Spleen (tissue), 11 donors: Measurements from ENCODE around the gene EVA1A. TPM values are rescaled to one million over a fixed set of nuclear protein-coding genes. Genes with fewer than 3 reads are reported as not detected.

Experiments
- DNase-seq: peaks from one replicate; pipeline ENCODE4 v3.0.0-alpha.2; 2020
- H3K27ac ChIP-seq, 8 donors: fragments of 200-600 bp; sonication (generic) in 7 of 8; 1 replicate in 4 of 8; 2 replicates in 4 of 8; pipeline versions ENCODE4 v1.5.0 to v1.8.0; 2016 to 2021; ENCODE audit warnings: inconsistent platforms in 4 of 8, mild to moderate bottlenecking in 4 of 8, moderate library complexity in 1 of 8
- H3K27me3 ChIP-seq, 7 donors: fragments of 200-600 bp; sonication (generic) in 6 of 7; replicated peaks in 1 of 7; 1 replicate in 4 of 7; 2 replicates in 3 of 7; pipeline versions ENCODE4 v1.5.0 to v1.8.0; 2016 to 2021; ENCODE audit warnings: inconsistent platforms in 3 of 7, mild to moderate bottlenecking in 1 of 7
- H3K36me3 ChIP-seq, 6 donors: fragments of 200-600 bp; sonication (generic) in 5 of 6; 1 replicate in 4 of 6; 2 replicates in 2 of 6; pipeline versions ENCODE4 v1.5.0 to v1.8.0; 2016 to 2021; ENCODE audit warnings: inconsistent platforms in 2 of 6
- H3K4me1 ChIP-seq, 6 donors: fragments of 200-600 bp; sonication (generic) in 5 of 6; 1 replicate in 3 of 6; 2 replicates in 3 of 6; pipeline versions ENCODE4 v1.5.0 to v1.8.0; 2016 to 2021; ENCODE audit warnings: inconsistent platforms in 3 of 6
- H3K4me3 ChIP-seq, 8 donors: fragments of 200-600 bp; sonication (generic) in 7 of 8; 1 replicate in 4 of 8; 2 replicates in 4 of 8; pipeline versions ENCODE4 v1.5.0 to v1.8.0; 2016 to 2021; ENCODE audit warnings: inconsistent platforms in 4 of 8, mild to moderate bottlenecking in 4 of 8, moderate library complexity in 2 of 8
- H3K9me3 ChIP-seq, 8 donors: fragments of 200-600 bp; sonication (generic) in 7 of 8; 1 replicate in 4 of 8; 2 replicates in 4 of 8; pipeline versions ENCODE4 v1.5.0 to v1.8.0; 2016 to 2021; ENCODE audit warnings: inconsistent platforms in 4 of 8
- CTCF ChIP-seq, 11 experiments: fragments of 200-600 bp in 7 of 11; fragments of 450-650 bp in 4 of 11; sonication (generic) in 4 of 11; IDR thresholded peaks in 8 of 11; conservative IDR thresholded peaks in 3 of 11; 1 replicate in 7 of 11; 2 replicates in 4 of 11; pipeline versions ENCODE4 v1.4.0 to v1.8.0; 2016 to 2021; ENCODE audit warnings: antibody characterized with exemption in 11 of 11, inconsistent platforms in 4 of 11, mild to moderate bottlenecking in 1 of 11
- POLR2A ChIP-seq, 3 donors: fragments of 450-650 bp; IDR thresholded peaks; one replicate each; pipeline ENCODE4 v1.5.1; 2017; ENCODE audit warnings: antibody characterized with exemption in 3 of 3, mild to moderate bottlenecking in 1 of 3
- POLR2AphosphoS5 ChIP-seq, 3 donors: sonication (generic); formaldehyde crosslinking; IDR thresholded peaks; one replicate each; pipeline ENCODE4 v1.5.1; 2017; ENCODE audit warnings: antibody characterized with exemption in 3 of 3
- WGBS, 5 donors: extraction: QIAGEN DNeasy Blood & Tissue Kit in 3 of 5; methylation state at CpG; one replicate each; pipeline versions ENCODE4 v1.1.5 to v1.1.7; 2013 to 2018; 5-methylcytosine and 5-hydroxymethylcytosine counted together
- intact Hi-C: fragments of 100-400 bp; cut with DNase I; formaldehyde crosslinking; loops from one replicate; pipeline ENCODE4 v1.15.0; 2023; ENCODE audit warnings: low total_unique reads
- polyA plus RNA-seq, 3 donors: library from polyadenylated mRNA; stranded (reverse); fragments of 200-250 nt; gene quantifications; one replicate each; pipeline ENCODE4 v1.2.1, GENCODE V29; 2013
- total RNA-seq, 7 donors: library from RNA; depleted of rRNA in 3 of 7; stranded (reverse); fragments of >200 nt in 3 of 7; fragmentation: NEBNext Ultra II Directional in 4 of 7; extraction: Animal tissue kit (Norgen Biotek cat#: 25700) in 4 of 7; gene quantifications; one replicate each; pipeline versions ENCODE4 v1.1.0 to v1.2.1, GENCODE V29; 2016 to 2021
- donor health status: healthy with polysubstance abuse.
- donor health status: DM: no; HTN: no; CAD: no; lungs with moderate emphysema.
- donor health status: DM: no; HTN: no; CAD: no.
- donor health status: Bipolar disorder and iron deficiency.
- donor health status: healthy.
- donor health status: DM: no; HTN: no; CAD: no.
- donor health status: DM: yes; HTN: yes; CAD: no.

Gene EVA1A
- total and polyA plus RNA-seq, 10 donors, result 6.2 to 30.3 (median 14.4) TPM

GRCh38 chr2:75586971-75587370, 26.2 kb upstream of the EVA1A start:
- no peaks in the 10 kb centered on the region for H3K36me3 ChIP-seq
- no peaks in the 10 kb centered on the region for H3K27me3 ChIP-seq
- DNase-seq, result no peak
- no peaks in the 10 kb centered on the region for H3K9me3 ChIP-seq
- H3K4me1 ChIP-seq, result no peaks in the 10 kb centered on the region
- no peak overlapping the region for H3K4me3 ChIP-seq
- H3K27ac ChIP-seq, result no peak overlapping the region
- 81 to 94% (median 84%) methylated on average over 2 of the region's 2 CpGs for WGBS, 5 donors
- TF ChIP-seq CTCF (IDR thresholded peaks at IDR 0.05 in 8 of 11, conservative IDR thresholded peaks at IDR 0.05 in 3 of 11) (no peak), POLR2A (IDR thresholded peaks at IDR 0.05) (no peak), POLR2AphosphoS5 (IDR thresholded peaks at IDR 0.05) (no peak)
- intact Hi-C loops, result no loop called here

GRCh38 chr2:75582840-75583239, 22.1 kb upstream of the EVA1A start:
- Histone ChIP-seq H3K36me3 (no peaks in the 10 kb centered on the region), H3K27me3 (peaks cover 0 to 8% (median 0%) of the 10 kb centered on the region in 7 donors), H3K9me3 (no peaks in the 10 kb centered on the region), H3K4me1 (no peaks in the 10 kb centered on the region), H3K4me3 (no peak overlapping the region), H3K27ac (no peak overlapping the region)
- WGBS, 5 donors, result 62 to 79% (median 71%) methylated on average over 1 of the region's 1 CpG
- intact Hi-C loops, result no loop called here
- no peak for DNase-seq
- TF ChIP-seq POLR2AphosphoS5 (IDR thresholded peaks at IDR 0.05) (no peak), POLR2A (IDR thresholded peaks at IDR 0.05) (no peak), CTCF (IDR thresholded peaks at IDR 0.05 in 8 of 11, conservative IDR thresholded peaks at IDR 0.05 in 3 of 11) (no peak)

- H3K4me1 ChIP-seq, result no peaks in the 10 kb centered on the region
- peaks cover 0 to 8% (median 0%) of the 10 kb centered on the region in 7 donors for H3K27me3 ChIP-seq
- no peaks in the 10 kb centered on the region for H3K36me3 ChIP-seq
- DNase-seq, result no peak
- WGBS, 5 donors, result 85 to 95% (median 92%) methylated on average over 1 of the region's 1 CpG
- H3K4me3 ChIP-seq, result no peak overlapping the region
- no peaks in the 10 kb centered on the region for H3K9me3 ChIP-seq
- intact Hi-C loops, result no loop called here
- TF ChIP-seq POLR2AphosphoS5 (IDR thresholded peaks at IDR 0.05) (no peak), CTCF (IDR thresholded peaks at IDR 0.05 in 8 of 11, conservative IDR thresholded peaks at IDR 0.05 in 3 of 11) (no peak), POLR2A (IDR thresholded peaks at IDR 0.05) (no peak)
- H3K27ac ChIP-seq, result no peak overlapping the region
Observed at GRCh38 chr2:75580606-75581005, 19.9 kb upstream of the EVA1A start.

GRCh38 chr2:75580156-75580555, 19.4 kb upstream of the EVA1A start:
- Histone ChIP-seq H3K27ac (no peak overlapping the region), H3K27me3 (peaks cover 0 to 8% (median 0%) of the 10 kb centered on the region in 7 donors), H3K4me1 (no peaks in the 10 kb centered on the region), H3K36me3 (no peaks in the 10 kb centered on the region), H3K4me3 (no peak overlapping the region), H3K9me3 (peaks cover 0 to 2% (median 0%) of the 10 kb centered on the region in 8 donors)
- DNase-seq, result no peak
- no peak for TF ChIP-seq CTCF (IDR thresholded peaks at IDR 0.05 in 8 of 11, conservative IDR thresholded peaks at IDR 0.05 in 3 of 11)
- TF ChIP-seq POLR2AphosphoS5 (IDR thresholded peaks at IDR 0.05), result no peak
- no peak for TF ChIP-seq POLR2A (IDR thresholded peaks at IDR 0.05)
- intact Hi-C loops, result no loop called here
- 74 to 100% (median 80%) methylated on average over 1 of the region's 1 CpG for WGBS, 5 donors
